T-helper 17 cell (primary cell): ENCODE measurements around the gene TOP2B. TPM values are rescaled to one million over a fixed set of nuclear protein-coding genes. Genes with fewer than 3 reads are reported as not detected.

Experiments
- ATAC-seq: fragments of 150-1000 bp; cut with Tn5 transposase; 2 replicates; pipeline ENCODE4 v1.10.0; 2021; ENCODE audit warnings: mild to moderate bottlenecking, moderate library complexity
- DNase-seq, 3 donors: peaks; one replicate each; pipeline versions ENCODE4 v3.0.0 to v3.0.0-alpha.2; 2020 to 2021
- H3K9me3 ChIP-seq: one replicate; pipeline ENCODE4 v1.7.0; 2013; ENCODE audit warnings: low read length, mild to moderate bottlenecking; ENCODE audit not compliant: control insufficient read depth, poor library complexity, severe bottlenecking
- H3K27ac Mint-ChIP-seq: one replicate; pipeline ENCODE4 v1.8.0; 2022; ENCODE audit warnings: mild to moderate bottlenecking, moderate library complexity, mixed read lengths
- H3K27me3 Mint-ChIP-seq: one replicate; pipeline ENCODE4 v1.8.0; 2022; ENCODE audit warnings: mixed read lengths
- H3K36me3 Mint-ChIP-seq: one replicate; pipeline ENCODE4 v1.8.0; 2022; ENCODE audit warnings: low read depth, mixed read lengths
- H3K4me1 Mint-ChIP-seq: one replicate; pipeline ENCODE4 v1.8.0; 2022; ENCODE audit warnings: mild to moderate bottlenecking, mixed read lengths
- H3K4me3 Mint-ChIP-seq: one replicate; pipeline ENCODE4 v1.8.0; 2022; ENCODE audit warnings: mild to moderate bottlenecking, moderate library complexity, mixed read lengths
- total RNA-seq, 4 donors: library from RNA in 2 of 4; stranded (reverse) in 2 of 4; gene quantifications; one replicate each; pipeline ENCODE4 v1.2.3 and lab custom pipeline; 2022 to 2026

TOP2B gene
- total RNA-seq, 2 donors from 2014 or later, result 91.8 to 113 TPM

DNA sequence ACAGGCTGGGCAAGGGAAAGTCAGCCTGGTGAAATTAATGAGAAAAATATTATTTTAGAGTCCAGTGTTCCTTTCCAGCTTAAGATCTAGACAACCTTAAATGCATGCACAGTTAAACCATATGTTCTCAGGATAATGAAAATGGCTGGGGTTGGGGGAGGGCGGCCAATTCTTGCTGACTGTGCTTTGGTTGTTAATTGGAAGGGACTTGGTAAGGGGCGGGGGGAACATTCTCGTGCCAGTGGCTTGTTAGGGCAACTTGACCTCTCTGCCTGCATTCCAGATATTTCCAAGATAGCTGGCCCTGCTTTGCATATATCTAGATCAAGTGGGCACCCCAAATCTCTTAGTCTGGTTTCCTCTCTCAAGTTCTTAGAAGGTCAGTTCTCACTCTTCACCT is 112.5 kb downstream of the TOP2B start:
- no peak overlapping the region for H3K4me3 Mint-ChIP-seq

GRCh38 chr3:25548836-25549235 is 115.9 kb downstream of the TOP2B start:
- peaks cover 17% of the 10 kb centered on the region for H3K27me3 Mint-ChIP-seq
- no peak overlapping the region for H3K27ac Mint-ChIP-seq
- H3K4me3 Mint-ChIP-seq, result no peak overlapping the region
- no peaks in the 10 kb centered on the region for H3K36me3 Mint-ChIP-seq
- no peak for DNase-seq
- no peaks in the 10 kb centered on the region for H3K9me3 ChIP-seq
- no peaks in the 10 kb centered on the region for H3K4me1 Mint-ChIP-seq
- no peak for ATAC-seq

More for the DNA sequence above, 112.5 kb downstream of the TOP2B start:
- no peak overlapping the region for H3K27ac Mint-ChIP-seq
- ATAC-seq, result no peak
- no peaks in the 10 kb centered on the region for H3K36me3 Mint-ChIP-seq
- no peaks in the 10 kb centered on the region for H3K4me1 Mint-ChIP-seq
- H3K9me3 ChIP-seq, result no peaks in the 10 kb centered on the region
- H3K27me3 Mint-ChIP-seq, result peaks cover 10% of the 10 kb centered on the region
- no peak for DNase-seq

- Mint-ChIP-seq H3K36me3 (no peaks in the 10 kb centered on the region), H3K27me3 (peaks cover 19% of the 10 kb centered on the region), H3K4me3 (no peak overlapping the region), H3K27ac (no peak overlapping the region), H3K4me1 (no peaks in the 10 kb centered on the region)
- DNase-seq, result no peak
- H3K9me3 ChIP-seq, result no peaks in the 10 kb centered on the region
- no peak for ATAC-seq
Measured at GRCh38 chr3:25547943-25548674, 116.6 kb downstream of the TOP2B start.

Other genes starting within 250 kb of the TOP2B start
- not detected for gene RARB, start 236.6 kb downstream of the TOP2B start, total RNA-seq
- 10 to 100 TPM; 65.8 to 67.1 TPM for gene NGLY1, start 118.5 kb upstream of the TOP2B start, total RNA-seq
- gene OXSM, start 125.2 kb upstream of the TOP2B start, total RNA-seq, result 1 to 10 TPM; 7.0 to 7.6 TPM